Ovary (tissue), 9 donors: ENCODE measurements around the gene EXTL1. TPM values are rescaled to one million over a fixed set of nuclear protein-coding genes. Genes with fewer than 3 reads are reported as not detected.

ENCODE experiments used
- DNase-seq, 5 donors: peaks; one replicate each; pipeline ENCODE4 v3.0.0-alpha.2; 2019 to 2020
- H3K27ac ChIP-seq, 2 donors: fragments of 200-600 bp; one replicate each; pipeline versions ENCODE4 v1.5.1 to v1.8.0; 2019 to 2022
- H3K27me3 ChIP-seq: fragments of 200-600 bp; one replicate; pipeline ENCODE4 v1.8.0; 2022
- H3K36me3 ChIP-seq: fragments of 200-600 bp; sonication (generic); one replicate; pipeline ENCODE4 v1.5.1; 2019
- H3K4me1 ChIP-seq: one replicate; pipeline ENCODE4 v1.8.1; 2013; ENCODE audit warnings: mild to moderate bottlenecking, moderate library complexity; ENCODE audit not compliant: insufficient read depth
- H3K4me3 ChIP-seq: fragments of 200-600 bp; sonication (generic); one replicate; pipeline ENCODE4 v1.5.1; 2017
- H3K9me3 ChIP-seq, 2 donors: fragments of 200-600 bp in 1 of 2; sonication (generic) in 1 of 2; one replicate each; pipeline versions ENCODE4 v1.5.1 to v1.8.1; 2013 to 2019; ENCODE audit warnings: mild to moderate bottlenecking in 1 of 2, moderate library complexity in 1 of 2
- EP300 ChIP-seq: sonication (generic); formaldehyde crosslinking; IDR thresholded peaks from one replicate; pipeline ENCODE4 v1.6.1; 2017; ENCODE audit warnings: antibody characterized with exemption
- POLR2A ChIP-seq: fragments of 450-650 bp; IDR thresholded peaks from one replicate; pipeline ENCODE4 v1.6.1; 2017; ENCODE audit warnings: antibody characterized with exemption, mild to moderate bottlenecking, moderate library complexity
- WGBS, 3 donors: extraction: QIAGEN DNeasy Blood & Tissue Kit in 1 of 3; methylation state at CpG; one replicate each; pipeline versions ENCODE4 v1.1.5 to v1.1.7; 2013 to 2017; 5-methylcytosine and 5-hydroxymethylcytosine counted together
- intact Hi-C, 4 donors: fragments of 100-400 bp; cut with DNase I; formaldehyde crosslinking; loops; one replicate each; pipeline versions ENCODE4 v1.11.0 to v1.15.1; 2022 to 2023
- polyA plus RNA-seq, 2 donors: library from polyadenylated mRNA; stranded (reverse); fragments of 200-250 nt in 1 of 2; fragments of 350-450 nt in 1 of 2; fragmentation: Illumina TruSeq in 1 of 2; extraction: RNeasy Lipid Tissue Mini Kit (QIAGEN cat#74804) in 1 of 2; gene quantifications; one replicate each; pipeline ENCODE4 v1.2.3, GENCODE V29; 2013 to 2014
- total RNA-seq, 7 donors: library from RNA; depleted of rRNA in 2 of 7; stranded (reverse); fragments of >200 nt in 2 of 7; fragmentation: NEBNext Ultra II Directional in 3 of 7; extraction: Animal tissue kit (Norgen Biotek cat#: 25700) in 3 of 7; gene quantifications; one replicate each; pipeline versions ENCODE4 v1.1.0 to v1.2.4, GENCODE V29; 2016 to 2023
- TF ChIP-seq, protein P1 (sequence below), 3 donors: fragments of 450-650 bp in 2 of 3; fragments of 200-600 bp in 1 of 3; IDR thresholded peaks; one replicate each; pipeline versions ENCODE4 v1.5.1 to v1.8.0; 2016 to 2022; ENCODE audit warnings: antibody characterized with exemption in 3 of 3, mild to moderate bottlenecking in 1 of 3
- donor health status: DM: no; HTN: no; CAD: no; lungs with moderate emphysema.
- donor health status: DM: no; HTN: no; CAD: no.
- donor health status: Bipolar disorder and iron deficiency.
- donor health status: DM: yes; HTN: yes; CAD: no.
- donor health status: DM: no; HTN: no; CAD: no.
- donor health status: DM: yes; HTN: yes; CAD: no.

EXTL1 gene
- total and polyA plus RNA-seq, 9 donors, result 0.47 to 4.5 (median 2.8) TPM

DNA sequence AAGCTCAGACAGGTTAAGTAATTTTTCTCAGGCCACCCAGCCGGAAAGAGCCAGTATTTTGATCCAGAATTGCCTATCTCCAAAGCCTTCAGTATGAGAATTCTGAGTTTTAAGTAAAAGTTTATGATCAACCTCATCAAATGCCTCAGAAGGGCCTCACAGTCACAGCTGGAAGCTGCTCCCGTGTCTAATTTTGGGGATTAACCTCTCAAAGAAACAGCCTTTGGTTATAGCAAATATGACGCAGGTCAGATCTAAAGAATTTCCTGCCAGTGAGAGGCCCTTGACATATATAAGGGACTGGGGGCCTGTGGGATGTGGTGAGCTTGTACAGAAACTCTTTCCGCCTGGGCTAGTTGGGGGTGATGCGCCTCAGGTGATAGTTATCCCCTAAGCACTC, 2.3 kb downstream of the EXTL1 start:
- Histone ChIP-seq H3K4me3 (no peak overlapping the region), H3K4me1 (peaks cover 24% of the 10 kb centered on the region), H3K36me3 (no peaks in the 10 kb centered on the region), H3K9me3 (no peaks in the 10 kb centered on the region), H3K27me3 (no peaks in the 10 kb centered on the region), H3K27ac (no peak overlapping the region)
- WGBS, 3 donors, result 85 to 88% (median 86%) methylated on average over 5 of the region's 5 CpGs
- no peak for DNase-seq
- intact Hi-C loops, result no loop called here
- TF ChIP-seq POLR2A (no peak), EP300 (no peak)
- TF ChIP-seq, protein P1, sequence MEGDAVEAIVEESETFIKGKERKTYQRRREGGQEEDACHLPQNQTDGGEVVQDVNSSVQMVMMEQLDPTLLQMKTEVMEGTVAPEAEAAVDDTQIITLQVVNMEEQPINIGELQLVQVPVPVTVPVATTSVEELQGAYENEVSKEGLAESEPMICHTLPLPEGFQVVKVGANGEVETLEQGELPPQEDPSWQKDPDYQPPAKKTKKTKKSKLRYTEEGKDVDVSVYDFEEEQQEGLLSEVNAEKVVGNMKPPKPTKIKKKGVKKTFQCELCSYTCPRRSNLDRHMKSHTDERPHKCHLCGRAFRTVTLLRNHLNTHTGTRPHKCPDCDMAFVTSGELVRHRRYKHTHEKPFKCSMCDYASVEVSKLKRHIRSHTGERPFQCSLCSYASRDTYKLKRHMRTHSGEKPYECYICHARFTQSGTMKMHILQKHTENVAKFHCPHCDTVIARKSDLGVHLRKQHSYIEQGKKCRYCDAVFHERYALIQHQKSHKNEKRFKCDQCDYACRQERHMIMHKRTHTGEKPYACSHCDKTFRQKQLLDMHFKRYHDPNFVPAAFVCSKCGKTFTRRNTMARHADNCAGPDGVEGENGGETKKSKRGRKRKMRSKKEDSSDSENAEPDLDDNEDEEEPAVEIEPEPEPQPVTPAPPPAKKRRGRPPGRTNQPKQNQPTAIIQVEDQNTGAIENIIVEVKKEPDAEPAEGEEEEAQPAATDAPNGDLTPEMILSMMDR (IDR thresholded peaks at IDR 0.05), result no peak

DNA sequence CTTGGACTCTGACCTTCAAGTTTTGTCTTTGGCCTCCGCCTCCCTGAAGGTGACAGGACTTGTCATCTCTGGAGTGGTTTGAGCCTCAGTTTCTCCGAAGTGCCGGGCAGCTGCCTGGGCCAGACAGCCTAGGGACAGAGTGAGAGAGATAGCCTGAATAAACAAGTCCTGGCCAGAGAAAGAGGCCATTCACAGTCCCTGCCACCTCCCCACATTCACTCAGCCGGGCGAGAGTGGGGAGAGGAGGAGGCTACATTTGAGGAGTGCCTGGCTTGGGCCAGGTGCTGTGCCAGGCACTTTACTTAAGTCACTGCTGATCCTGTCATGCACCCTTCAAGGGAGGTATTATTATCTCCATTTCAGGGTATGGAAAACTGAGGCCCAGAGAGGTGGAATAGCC, 3.5 kb downstream of the EXTL1 start:
- H3K4me3 ChIP-seq, result no peak overlapping the region
- H3K36me3 ChIP-seq, result no peaks in the 10 kb centered on the region
- H3K9me3 ChIP-seq, result no peaks in the 10 kb centered on the region
- no peak for DNase-seq
- no peak overlapping the region for H3K27ac ChIP-seq
- TF ChIP-seq POLR2A (no peak), EP300 (no peak)
- TF ChIP-seq, protein P1 (IDR thresholded peaks at IDR 0.05), result no peak
- 82 to 88% (median 85%) methylated on average over 5 of the region's 5 CpGs for WGBS, 3 donors
- intact Hi-C loops, result no loop called here
- no peaks in the 10 kb centered on the region for H3K27me3 ChIP-seq
- peaks cover 19% of the 10 kb centered on the region for H3K4me1 ChIP-seq

DNA sequence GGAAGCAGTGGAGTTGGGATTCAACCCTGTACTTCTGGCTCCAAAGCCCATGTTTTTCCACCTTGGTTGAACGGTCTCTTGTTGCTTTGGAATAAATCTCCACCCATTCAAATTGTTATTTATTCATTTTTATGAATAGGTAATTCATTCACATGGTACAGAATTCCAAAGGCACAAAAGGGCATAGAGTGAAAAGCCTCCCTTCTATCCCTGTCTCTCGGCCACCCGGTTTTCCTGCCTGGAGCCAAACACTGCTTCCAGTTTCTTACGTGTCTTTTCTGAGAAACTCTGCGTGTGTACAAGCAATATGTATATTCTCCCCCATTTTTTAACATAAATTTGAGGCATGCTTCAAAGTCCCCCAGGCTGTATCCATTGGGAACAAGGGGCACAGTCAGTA, 3.9 kb downstream of the EXTL1 start:
- H3K9me3 ChIP-seq, result no peaks in the 10 kb centered on the region
- H3K36me3 ChIP-seq, result no peaks in the 10 kb centered on the region
- H3K4me3 ChIP-seq, result no peak overlapping the region
- H3K27ac ChIP-seq, result no peak overlapping the region
- no peaks in the 10 kb centered on the region for H3K27me3 ChIP-seq
- TF ChIP-seq EP300, result no peak
- 54 to 69% (median 67%) methylated on average over 5 of the region's 5 CpGs for WGBS, 3 donors
- DNase-seq, result no peak
- intact Hi-C loops, result no loop called here
- peaks cover 18% of the 10 kb centered on the region for H3K4me1 ChIP-seq

DNA sequence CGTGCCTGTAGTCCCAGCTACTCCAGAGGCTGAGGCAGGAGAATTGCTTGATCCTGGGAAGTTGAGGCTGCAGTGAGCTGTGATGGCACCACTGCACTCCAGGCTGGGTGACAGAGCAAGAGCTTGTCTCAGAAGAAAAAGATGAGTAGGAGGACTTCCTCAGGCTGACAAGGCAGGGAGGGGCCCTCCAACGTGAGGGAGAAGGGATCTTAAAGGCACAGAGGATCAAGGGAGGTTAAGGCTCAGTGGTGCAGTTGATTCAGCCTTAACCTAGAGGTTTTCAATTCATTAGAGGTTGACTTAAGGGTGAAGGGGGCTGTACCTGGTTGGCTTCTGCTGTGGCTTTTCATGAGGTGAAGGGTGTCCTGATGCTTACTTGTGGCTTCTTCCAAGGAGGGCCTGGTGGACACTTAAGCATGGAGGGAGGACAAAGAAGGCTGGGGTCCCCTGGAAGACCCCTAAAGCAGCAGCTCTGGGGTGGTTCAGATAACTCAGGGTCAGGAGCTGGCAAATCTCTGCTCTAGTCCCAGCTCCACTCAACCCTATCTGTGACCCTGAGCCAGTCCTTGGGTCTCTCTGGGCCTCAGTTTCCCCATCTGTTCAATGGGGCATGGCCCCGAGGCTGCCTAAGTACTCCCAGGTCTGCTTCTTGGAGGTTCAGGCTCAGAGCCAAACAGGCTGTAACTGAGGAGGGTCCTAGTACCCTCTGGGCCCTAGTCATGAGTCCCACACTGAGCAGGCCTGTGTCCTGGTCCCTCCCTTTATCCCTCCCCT, 6.3 kb downstream of the EXTL1 start:
- TF ChIP-seq, protein P1 (IDR thresholded peaks at IDR 0.05), result no peak
- TF ChIP-seq EP300 (no peak), POLR2A (no peak)
- Histone ChIP-seq H3K4me1 (no peaks in the 10 kb centered on the region), H3K27ac (no peak overlapping the region), H3K9me3 (no peaks in the 10 kb centered on the region), H3K4me3 (no peak overlapping the region), H3K27me3 (no peaks in the 10 kb centered on the region), H3K36me3 (no peaks in the 10 kb centered on the region)
- WGBS, 3 donors, result 16 to 31% (median 22%) methylated on average over 2 to 3 of the region's 3 CpGs
- DNase-seq, result no peak
- intact Hi-C loops, result no loop called here

DNA sequence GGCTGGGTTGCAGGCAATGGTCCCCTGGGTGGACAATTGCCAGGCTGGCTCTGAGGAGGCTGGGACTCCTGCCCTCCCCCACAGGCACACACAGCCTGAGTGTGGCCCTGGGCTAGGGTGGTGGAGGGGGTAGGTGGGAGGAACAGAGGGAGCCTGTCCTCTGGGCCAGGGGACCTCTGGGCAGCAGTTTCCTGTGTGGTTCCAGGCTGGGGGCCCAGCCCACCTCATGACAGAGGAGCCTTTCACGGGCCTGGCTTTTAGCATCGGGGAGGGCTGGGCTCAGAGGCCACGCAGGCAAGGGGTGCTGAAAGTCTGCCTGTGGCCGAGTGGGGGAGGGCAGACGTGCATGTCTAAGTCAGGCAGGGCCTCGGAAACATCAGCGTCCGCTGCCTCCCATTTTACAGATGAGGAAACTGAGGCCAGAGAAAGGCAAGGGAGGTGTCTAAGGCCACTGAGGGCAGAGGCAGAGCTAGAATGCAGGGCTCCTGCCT, 7.0 kb downstream of the EXTL1 start:
- WGBS, 3 donors, result 69 to 80% (median 74%) methylated on average over 8 of the region's 8 CpGs
- H3K9me3 ChIP-seq, result no peaks in the 10 kb centered on the region
- no peak overlapping the region for H3K27ac ChIP-seq
- H3K4me1 ChIP-seq, result no peaks in the 10 kb centered on the region
- H3K36me3 ChIP-seq, result no peaks in the 10 kb centered on the region
- no peaks in the 10 kb centered on the region for H3K27me3 ChIP-seq
- DNase-seq, result no peak
- TF ChIP-seq POLR2A (no peak), EP300 (no peak)
- TF ChIP-seq, protein P1 (IDR thresholded peaks at IDR 0.05), result no peak
- intact Hi-C loops, result no loop called here
- H3K4me3 ChIP-seq, result no peak overlapping the region
